OCI-LY3 (cell line): ENCODE measurements around the gene BPIFB2.

Source experiments
- H2AFZ ChIP-seq: fragments of 200-600, 300-600 bp; shearing (Covaris generic); 2 replicates; pipeline ENCODE4 v1.6.0; 2014; ENCODE audit warnings: antibody characterized with exemption, low read depth, low read length
- H3K27ac ChIP-seq: fragments of 200-600, 300-600 bp; sonication (generic); 2 replicates; pipeline ENCODE4 v1.5.1; 2014; ENCODE audit warnings: mild to moderate bottlenecking, low read length, moderate library complexity, mixed read lengths
- H3K27me3 ChIP-seq: fragments of 200-600, 300-600 bp; sonication (generic); 2 replicates; pipeline ENCODE4 v1.6.1; 2014; ENCODE audit warnings: low read depth, low read length, mixed read lengths
- H3K36me3 ChIP-seq: fragments of 200-600, 300-600 bp; sonication (generic); replicated peaks from 2 replicates; pipeline ENCODE3; 2014; ENCODE audit warnings: low read depth, low read length, mixed read lengths
- H3K4me1 ChIP-seq: fragments of 300-600, 200-600 bp; sonication (generic); 2 replicates; pipeline ENCODE4 v1.6.1; 2014; ENCODE audit warnings: low read length, mixed read lengths
- H3K4me2 ChIP-seq: fragments of 200-600, 300-600 bp; sonication (generic); 2 replicates; pipeline ENCODE4 v1.6.1; 2014; ENCODE audit warnings: low read length, mixed read lengths
- H3K4me3 ChIP-seq: fragments of 300-600, 200-600 bp; sonication (generic); 2 replicates; pipeline ENCODE4 v1.5.1; 2014; ENCODE audit warnings: antibody characterized with exemption, mild to moderate bottlenecking, low read length, moderate library complexity
- H3K79me2 ChIP-seq: fragments of 300-600, 200-600 bp; shearing (Covaris generic); 2 replicates; pipeline ENCODE4 v1.6.1; 2014; ENCODE audit warnings: mild to moderate bottlenecking, low read length, mixed read lengths
- H3K9ac ChIP-seq: fragments of 300-600, 200-600 bp; shearing (Covaris generic); 2 replicates; pipeline ENCODE4 v1.6.0; 2014; ENCODE audit warnings: mild to moderate bottlenecking, low read length, moderate library complexity
- H3K9me3 ChIP-seq: fragments of 200-600, 300-600 bp; shearing (Covaris generic); 2 replicates; pipeline ENCODE4 v1.6.1; 2014; ENCODE audit warnings: low read length, mixed read lengths; ENCODE audit not compliant: insufficient read depth
- H4K20me1 ChIP-seq: fragments of 200-600, 300-600 bp; sonication (generic); 2 replicates; pipeline ENCODE4 v1.6.1; 2016; ENCODE audit warnings: low read length, mixed read lengths; ENCODE audit not compliant: insufficient read depth
- EZH2phosphoT487 ChIP-seq: fragments of 200-600 bp; shearing (Covaris generic); IDR thresholded peaks from 2 replicates; pipeline ENCODE4 v1.6.1; 2018; ENCODE audit warnings: antibody characterized with exemption, mixed run types, low read depth
- TF ChIP-seq, protein P1 (sequence below): fragments of 200-600, 300-600 bp; sonication (generic); IDR thresholded peaks from 2 replicates; pipeline ENCODE4 v1.5.1; 2014; ENCODE audit warnings: antibody characterized with exemption, low read length, low read depth

The BPIFB2 gene

DNA sequence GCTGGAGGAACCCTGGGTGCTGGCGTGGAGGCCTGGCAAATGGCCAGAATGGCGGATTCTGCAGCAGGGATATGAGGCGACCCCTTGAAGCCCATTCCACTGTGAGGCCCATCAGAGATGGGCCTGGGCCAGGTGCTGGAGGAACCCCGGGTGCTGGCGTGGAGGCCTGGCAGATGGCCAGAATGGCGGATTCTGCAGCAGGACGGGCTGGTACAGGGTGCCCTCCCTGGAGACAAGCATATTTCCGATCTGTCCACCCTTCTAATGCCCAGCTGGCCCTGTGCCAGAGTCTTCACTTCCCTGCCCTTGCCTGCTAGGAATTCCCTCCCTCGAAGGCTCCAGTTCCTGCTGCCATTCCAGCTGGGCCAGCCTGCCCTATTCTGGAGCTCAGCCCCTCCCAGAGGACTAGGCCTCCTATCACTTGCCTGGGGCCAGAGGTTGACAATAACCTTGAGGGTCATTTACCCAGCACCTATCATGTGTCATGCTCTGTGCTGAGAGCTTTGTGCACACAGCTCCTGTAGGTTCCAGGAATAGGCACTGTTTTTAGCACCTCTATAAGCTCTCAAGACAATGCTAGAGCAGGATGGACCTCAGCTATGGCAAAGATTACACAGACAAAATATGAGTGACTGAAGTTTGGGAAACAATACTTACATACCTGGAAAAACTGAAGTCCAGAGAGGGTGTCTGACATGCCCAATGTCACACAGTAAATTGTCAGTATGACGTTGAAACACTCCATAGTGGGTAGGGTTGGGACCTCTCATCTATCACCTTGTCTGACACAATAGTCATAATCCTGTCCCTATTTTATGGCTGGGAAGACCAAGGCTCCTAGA is 24.7 kb upstream of the BPIFB2 start:
- TF ChIP-seq, protein P1, sequence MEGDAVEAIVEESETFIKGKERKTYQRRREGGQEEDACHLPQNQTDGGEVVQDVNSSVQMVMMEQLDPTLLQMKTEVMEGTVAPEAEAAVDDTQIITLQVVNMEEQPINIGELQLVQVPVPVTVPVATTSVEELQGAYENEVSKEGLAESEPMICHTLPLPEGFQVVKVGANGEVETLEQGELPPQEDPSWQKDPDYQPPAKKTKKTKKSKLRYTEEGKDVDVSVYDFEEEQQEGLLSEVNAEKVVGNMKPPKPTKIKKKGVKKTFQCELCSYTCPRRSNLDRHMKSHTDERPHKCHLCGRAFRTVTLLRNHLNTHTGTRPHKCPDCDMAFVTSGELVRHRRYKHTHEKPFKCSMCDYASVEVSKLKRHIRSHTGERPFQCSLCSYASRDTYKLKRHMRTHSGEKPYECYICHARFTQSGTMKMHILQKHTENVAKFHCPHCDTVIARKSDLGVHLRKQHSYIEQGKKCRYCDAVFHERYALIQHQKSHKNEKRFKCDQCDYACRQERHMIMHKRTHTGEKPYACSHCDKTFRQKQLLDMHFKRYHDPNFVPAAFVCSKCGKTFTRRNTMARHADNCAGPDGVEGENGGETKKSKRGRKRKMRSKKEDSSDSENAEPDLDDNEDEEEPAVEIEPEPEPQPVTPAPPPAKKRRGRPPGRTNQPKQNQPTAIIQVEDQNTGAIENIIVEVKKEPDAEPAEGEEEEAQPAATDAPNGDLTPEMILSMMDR = no peak
- TF ChIP-seq EZH2phosphoT487 = no peak
- H3K4me2 ChIP-seq = no peak overlapping the region
- no peaks in the 10 kb centered on the region for H3K79me2 ChIP-seq
- no peaks in the 10 kb centered on the region for H4K20me1 ChIP-seq
- no peaks in the 10 kb centered on the region for H3K36me3 ChIP-seq
- no peak overlapping the region for H3K4me3 ChIP-seq
- H3K9ac ChIP-seq = no peak overlapping the region
- no peak overlapping the region for H2AFZ ChIP-seq
- H3K27ac ChIP-seq = no peak overlapping the region
- no peaks in the 10 kb centered on the region for H3K27me3 ChIP-seq
- no peaks in the 10 kb centered on the region for H3K4me1 ChIP-seq
- H3K9me3 ChIP-seq = no peaks in the 10 kb centered on the region

DNA sequence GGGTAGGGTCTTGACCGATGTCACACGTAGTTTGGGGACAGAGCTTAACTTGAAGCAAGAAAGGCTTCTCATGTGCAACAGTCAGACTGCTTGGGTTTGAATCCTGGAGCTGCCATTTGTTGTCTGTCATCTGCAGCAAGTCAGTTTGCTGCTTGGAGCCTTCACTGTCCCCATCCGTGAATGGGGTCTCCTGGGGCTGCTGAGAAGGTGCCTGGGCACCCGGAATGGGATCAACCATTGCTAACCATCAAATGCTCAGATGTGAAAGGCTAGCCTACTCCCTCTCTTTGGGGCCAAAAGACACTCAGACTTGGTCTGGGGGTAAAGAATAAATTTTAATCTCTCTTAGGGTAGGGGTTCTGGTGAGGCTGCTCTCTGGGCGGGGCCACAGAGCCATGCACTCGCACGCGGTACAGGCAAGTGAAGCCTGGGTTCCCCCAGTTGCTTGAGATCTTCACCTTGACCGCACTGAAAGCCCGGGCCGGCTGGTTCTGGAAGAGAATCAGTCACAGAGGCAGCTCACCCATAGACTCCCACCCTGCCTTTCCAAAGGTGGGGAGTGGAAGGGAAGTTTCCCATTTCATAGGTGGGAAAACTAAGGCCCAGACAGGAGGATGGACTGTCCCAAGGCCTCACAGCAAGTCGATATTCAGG is 23.9 kb upstream of the BPIFB2 start:
- Histone ChIP-seq H3K4me2 (no peak overlapping the region), H3K27me3 (no peaks in the 10 kb centered on the region)

DNA sequence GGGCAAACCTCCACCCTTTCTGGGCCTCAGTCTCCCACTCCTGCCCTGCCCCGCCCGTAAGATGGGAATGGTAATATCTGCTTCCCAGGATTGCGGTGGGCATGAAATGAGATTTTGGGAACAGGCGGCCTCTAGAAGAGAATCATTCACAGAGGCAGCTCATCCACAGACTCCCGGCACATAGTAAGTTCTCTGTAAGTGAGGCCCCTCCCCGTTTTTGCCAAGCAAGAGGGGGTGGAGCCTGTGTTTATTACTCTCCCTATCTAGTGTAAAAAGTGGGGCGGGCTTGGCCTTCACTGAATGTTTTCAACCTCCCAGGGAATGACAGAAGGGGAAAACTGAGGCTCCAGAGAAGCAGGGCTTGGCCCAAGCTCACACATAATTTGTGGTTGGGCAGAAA is 23.3 kb upstream of the BPIFB2 start:
- H3K36me3 ChIP-seq = no peaks in the 10 kb centered on the region
- H3K4me2 ChIP-seq = no peak overlapping the region
- no peaks in the 10 kb centered on the region for H3K27me3 ChIP-seq

More for the DNA sequence above, 23.9 kb upstream of the BPIFB2 start:
- Histone ChIP-seq H3K36me3 (no peaks in the 10 kb centered on the region), H2AFZ (no peak overlapping the region), H3K4me1 (no peaks in the 10 kb centered on the region), H3K79me2 (no peaks in the 10 kb centered on the region), H3K27ac (no peak overlapping the region), H3K4me3 (no peak overlapping the region), H4K20me1 (no peaks in the 10 kb centered on the region), H3K9me3 (no peaks in the 10 kb centered on the region), H3K9ac (no peak overlapping the region)
- TF ChIP-seq, protein P1 = no peak

More for the DNA sequence above, 23.3 kb upstream of the BPIFB2 start:
- Histone ChIP-seq H3K27ac (no peak overlapping the region), H3K9ac (no peak overlapping the region), H2AFZ (no peak overlapping the region), H3K79me2 (no peaks in the 10 kb centered on the region), H4K20me1 (no peaks in the 10 kb centered on the region), H3K4me3 (no peak overlapping the region), H3K4me1 (no peaks in the 10 kb centered on the region), H3K9me3 (no peaks in the 10 kb centered on the region)
- TF ChIP-seq, protein P1 = no peak
